H1 (cell line): ENCODE data around the gene ELP6. TPM values are rescaled to one million over a fixed set of nuclear protein-coding genes. Genes with fewer than 3 reads are reported as not detected.

Source experiments
- EZH2 ChIP-seq: fragments of 200-600 bp; sonication (generic); IDR thresholded peaks from 2 replicates; pipeline ENCODE4 v1.7.1; 2012; ENCODE audit warnings: low read depth, mild to moderate bottlenecking, moderate library complexity, low read length, inconsistent platforms; ENCODE audit not compliant: severe bottlenecking
- FOSL1 ChIP-seq: IDR thresholded peaks from 2 replicates; pipeline ENCODE4 v1.6.1; 2011; ENCODE audit warnings: mild to moderate bottlenecking, low read depth, low read length, moderate library complexity; ENCODE audit not compliant: insufficient read depth
- polyA plus RNA-seq, 7 experiments: library from polyadenylated mRNA; depleted of rRNA in 3 of 7; stranded (reverse) in 5 of 7; unstranded in 2 of 7; fragments of >200 nt in 5 of 7; fragments of 200-250 nt in 2 of 7; gene quantifications; 1 replicate in 5 of 7; 2 replicates in 1 of 7; 4 replicates in 1 of 7; pipeline versions ENCODE4 v1.2.1 to v1.2.3, GENCODE V29; 2011 to 2013; ENCODE audit warnings: missing spikeins in 2 of 7, mixed read lengths in 2 of 7
- total RNA-seq: library from RNA; stranded (reverse); fragmentation: NEBNext Ultra II Directional; extraction: Animal tissue kit (Norgen Biotek cat#: 25700); gene quantifications from 2 replicates; pipeline ENCODE4 v1.2.1, GENCODE V29; 2021

Gene ELP6
- total and polyA plus RNA-seq, 2 of the 8 experiments (the other 6 are each of a cell fraction or from before 2014, with no cell fraction given), result 51.1 to 78.7 TPM

- TF ChIP-seq EZH2, result no peak
- no peak for TF ChIP-seq FOSL1
Observed at GRCh38 chr3:47520756-47521155, 7.2 kb upstream of the ELP6 start (continued).
